GM18519 (cell line): ENCODE data around the gene INSIG2.

Experiments used
- ATAC-seq: cut with Tn5 transposase; IDR thresholded peaks from one replicate; pipeline ENCODE4 v1.9.1; 2021; ENCODE audit warnings: mild to moderate bottlenecking, moderate library complexity; ENCODE audit not compliant: unreplicated experiment, low FRiP score

The INSIG2 gene

GRCh38 chr2:118088051-118089024 lies at the start of gene INSIG2:
TSS of gene INSIG2 (plus strand) at chr2:118088471. CDS start at chr2:118096557, 8,086 bp downstream.
- ATAC-seq: peak; percentile 94

DNA sequence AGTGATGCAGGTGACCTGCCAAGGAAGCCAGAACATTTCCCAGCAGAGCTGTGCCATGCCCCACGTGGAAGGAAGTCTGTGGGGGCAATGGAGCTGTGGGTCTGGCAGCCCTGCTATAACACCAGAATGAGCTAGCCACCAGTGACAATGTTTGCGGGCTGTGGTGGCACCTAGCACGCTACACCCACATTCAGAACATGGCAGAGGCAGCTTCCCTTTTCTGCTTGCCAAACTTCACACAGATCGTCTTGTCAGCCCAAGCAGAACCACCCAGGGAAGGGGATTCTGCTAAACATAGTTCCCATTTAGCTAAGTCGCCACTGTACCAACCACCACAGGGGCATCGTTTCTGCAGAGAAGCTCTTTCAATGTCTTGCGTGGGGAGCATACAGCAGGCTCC lies 47.4 kb upstream of the INSIG2 start:
- ATAC-seq: no peak

- no peak for ATAC-seq
Observed at GRCh38 chr2:118044103-118044716, 44.1 kb upstream of the INSIG2 start.

- no peak for ATAC-seq
Observed at GRCh38 chr2:118044854-118045253, 43.4 kb upstream of the INSIG2 start.

DNA sequence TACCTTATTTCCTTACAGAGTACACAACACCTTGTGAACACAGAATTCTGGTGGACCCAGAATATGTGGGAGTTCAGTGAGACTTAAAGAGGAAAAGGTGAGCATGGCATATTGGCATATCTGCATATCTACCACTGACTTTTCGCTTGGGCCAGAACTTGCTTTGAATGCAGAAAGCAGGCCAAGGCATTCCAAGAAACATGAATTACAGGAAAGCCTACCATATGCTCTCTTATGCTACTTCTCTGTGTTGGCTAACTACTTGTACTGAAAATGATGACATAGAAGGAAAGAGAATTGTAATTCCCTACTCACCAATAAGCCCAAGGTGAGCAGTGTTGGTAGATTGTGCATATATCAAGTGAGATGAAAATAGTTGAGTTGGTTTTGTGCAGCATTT lies 43.0 kb upstream of the INSIG2 start:
- no peak for ATAC-seq

- ATAC-seq: peak; percentile 43
Observed at GRCh38 chr2:118046634-118047210, 41.5 kb upstream of the INSIG2 start.

GRCh38 chr2:118047380-118047826 lies 40.9 kb upstream of the INSIG2 start:
- no peak for ATAC-seq

- ATAC-seq: no peak
Observed at GRCh38 chr2:118048401-118048800, 39.9 kb upstream of the INSIG2 start.

GRCh38 chr2:118049140-118049815 lies 39.0 kb upstream of the INSIG2 start:
- peak; percentile 14 for ATAC-seq

DNA sequence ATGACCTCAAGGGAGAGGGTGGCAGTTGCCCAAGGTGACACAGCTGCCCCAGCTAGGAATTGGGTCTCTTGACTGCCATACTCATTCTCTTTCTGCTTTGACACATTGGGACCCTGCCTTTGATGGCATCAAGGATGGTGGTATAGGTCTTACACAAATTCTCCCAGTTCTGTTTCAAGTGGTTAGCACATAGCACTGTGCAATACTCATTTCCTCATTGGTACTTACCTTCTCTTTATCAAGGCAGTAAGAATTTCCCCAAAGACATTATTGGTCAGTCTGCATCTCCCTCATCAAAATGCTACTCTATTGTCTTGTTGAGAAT lies 38.5 kb upstream of the INSIG2 start:
- ATAC-seq: peak; percentile 36

DNA sequence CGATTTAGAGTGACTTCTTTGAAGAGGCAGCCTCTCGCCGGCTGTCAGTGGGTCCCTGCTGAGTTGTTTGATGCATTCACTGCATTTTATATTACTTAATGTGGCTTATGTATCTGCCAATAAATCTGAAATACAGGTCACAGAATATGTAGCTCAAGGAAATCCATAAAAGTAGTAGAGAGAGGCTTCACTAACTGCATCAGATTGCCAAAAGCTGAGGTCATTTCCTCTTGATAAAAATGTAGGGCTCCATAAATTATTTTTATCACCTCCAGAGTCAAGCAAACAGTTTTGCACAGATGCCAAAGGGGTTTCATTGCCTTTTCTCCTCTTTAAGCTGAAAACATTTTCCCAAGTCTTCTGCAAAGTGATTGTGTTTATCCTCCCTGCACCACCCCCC lies 37.9 kb upstream of the INSIG2 start:
- no peak for ATAC-seq

DNA sequence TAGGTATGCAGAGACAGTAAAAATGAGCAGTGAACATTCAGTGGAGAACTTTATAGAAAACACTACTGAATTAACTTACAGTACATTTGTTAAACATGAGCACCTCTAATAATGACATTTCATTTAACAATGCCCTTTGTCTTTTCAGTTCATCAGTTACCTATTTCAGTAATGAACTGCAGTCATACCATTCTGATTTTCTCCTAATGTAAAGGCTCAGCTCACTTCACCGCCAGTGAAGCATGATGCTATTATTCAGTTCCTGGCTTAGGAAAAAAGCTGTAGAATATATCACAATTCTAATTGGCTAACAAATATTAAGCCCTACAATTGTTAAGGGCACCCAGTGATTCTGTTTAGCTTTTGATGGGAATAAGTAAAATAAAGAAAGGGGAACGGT lies 37.3 kb upstream of the INSIG2 start:
- ATAC-seq: no peak

- ATAC-seq: no peak
Observed at GRCh38 chr2:118051826-118052358, 36.4 kb upstream of the INSIG2 start.

DNA sequence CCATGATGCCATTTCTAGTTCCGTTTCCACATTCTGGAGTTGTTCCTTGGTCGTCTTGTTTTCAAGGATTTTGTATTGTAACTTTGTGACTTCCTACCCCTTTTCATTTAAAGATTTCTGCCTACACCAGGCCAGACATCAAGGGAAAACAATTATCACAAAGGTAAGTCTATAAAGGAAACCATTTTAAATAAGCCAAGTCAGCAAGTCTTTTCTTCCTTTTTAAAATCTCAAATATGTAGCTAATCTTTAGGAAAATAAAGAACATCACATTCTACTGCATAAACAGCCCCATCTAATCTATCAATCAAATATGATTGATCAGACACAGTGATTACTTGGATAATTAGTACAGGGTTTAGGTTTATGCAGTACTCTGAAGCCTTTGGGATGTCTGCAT lies 35.8 kb upstream of the INSIG2 start:
- ATAC-seq: no peak

GRCh38 chr2:118053681-118054080 lies 34.6 kb upstream of the INSIG2 start:
- no peak for ATAC-seq

DNA sequence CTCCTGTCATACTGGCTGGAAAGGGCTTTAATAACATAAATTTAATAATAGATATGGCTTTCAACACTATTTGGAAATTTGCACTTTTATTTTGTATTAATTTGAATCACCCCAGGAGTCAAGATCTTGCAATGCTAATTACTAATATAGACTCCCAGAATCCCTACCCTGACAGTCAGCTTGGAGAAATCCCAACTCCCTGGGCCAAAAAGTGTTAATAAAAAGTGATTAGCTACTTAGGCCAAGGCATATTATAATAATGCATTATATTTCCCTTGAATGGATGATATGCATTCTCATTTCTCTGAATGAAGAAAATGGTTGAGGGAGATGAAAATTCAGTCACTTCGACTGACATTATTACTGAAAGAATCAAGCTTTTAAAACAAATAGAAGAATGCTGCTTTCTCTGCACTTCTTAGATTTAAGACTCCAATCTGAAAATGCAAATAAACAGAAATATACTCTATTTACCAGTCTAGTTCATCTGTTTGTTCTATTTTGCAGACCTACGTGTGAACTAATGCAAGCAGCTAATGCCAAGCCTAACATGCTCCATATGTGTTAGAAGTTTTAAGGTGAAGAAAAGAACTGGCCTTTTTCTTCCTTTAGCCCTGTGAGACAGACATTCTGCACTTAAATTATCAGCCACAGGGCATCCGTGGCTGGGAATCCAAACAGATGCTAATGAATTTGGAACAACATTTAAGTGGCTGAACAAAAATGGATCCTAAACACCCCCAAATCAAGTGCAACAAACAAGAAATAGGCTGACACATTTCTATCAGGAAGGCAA lies 33.9 kb upstream of the INSIG2 start:
- ATAC-seq: no peak

DNA sequence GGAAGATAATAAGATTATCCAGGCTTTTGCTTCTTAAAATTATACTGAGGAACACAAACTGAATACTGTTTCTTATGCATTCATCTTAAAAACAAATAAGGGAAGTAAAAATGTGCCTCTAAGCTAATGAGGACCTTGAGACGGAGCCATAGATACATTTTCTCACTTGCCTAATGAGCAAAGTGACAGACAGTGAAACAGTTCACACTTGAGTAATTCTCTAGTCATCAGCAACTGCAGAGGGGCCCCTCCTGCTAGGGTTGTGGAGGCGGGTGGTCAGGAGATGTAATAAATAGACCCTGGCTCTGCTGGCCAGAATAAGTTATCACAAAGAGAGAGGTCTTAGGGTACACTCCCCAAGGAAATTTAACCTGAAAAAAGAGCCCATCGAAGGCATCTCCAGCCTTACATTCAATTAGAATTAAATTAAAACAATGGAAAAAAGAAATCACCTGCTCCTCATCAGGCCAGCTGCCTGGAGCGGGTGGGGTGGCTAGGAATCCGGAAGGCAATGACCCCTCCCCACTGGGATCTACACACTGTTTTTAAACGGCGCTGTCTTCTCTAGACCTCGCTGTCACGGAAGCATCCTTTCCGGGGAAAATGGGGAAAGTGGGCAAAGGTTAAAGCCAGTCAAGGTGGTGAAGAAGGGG lies 32.6 kb upstream of the INSIG2 start:
- ATAC-seq: peak; percentile 83

DNA sequence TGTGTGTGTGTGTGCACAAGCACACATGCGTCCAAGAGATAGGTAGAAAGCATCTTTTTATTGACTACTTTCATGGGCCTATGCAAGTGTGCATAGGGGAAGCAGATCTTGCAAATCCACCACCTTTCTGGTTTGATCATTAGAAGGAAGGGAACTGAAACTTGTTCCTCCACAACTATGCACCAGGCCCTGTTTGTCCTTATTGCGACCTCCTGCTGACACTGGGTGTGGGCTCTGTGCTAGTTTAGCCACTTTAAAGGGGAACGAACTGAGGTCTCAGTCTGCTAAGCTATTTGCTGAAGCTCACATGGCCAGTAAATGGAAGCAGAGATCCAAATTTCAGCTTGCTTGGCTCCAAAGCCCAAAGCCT lies 32.1 kb upstream of the INSIG2 start:
- ATAC-seq: peak; percentile 73

DNA sequence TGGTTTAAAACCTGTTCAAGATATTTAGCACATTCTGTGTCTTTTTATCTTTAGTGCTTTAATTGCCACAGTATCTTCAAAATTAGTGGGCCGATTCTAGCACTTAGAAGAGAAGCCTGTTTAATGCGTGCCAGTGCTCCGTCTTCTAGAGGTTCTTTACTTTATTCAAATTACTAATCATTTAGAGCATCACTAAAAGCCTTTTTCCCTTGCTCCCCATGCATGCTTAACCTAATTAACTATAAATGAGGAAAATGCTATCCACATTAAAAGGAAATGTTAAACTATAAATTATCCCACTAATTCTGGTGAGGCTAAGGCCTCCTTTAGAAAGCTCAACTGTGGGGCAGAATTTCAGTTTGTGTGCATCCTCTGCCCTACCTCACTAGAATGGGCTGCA lies 31.5 kb upstream of the INSIG2 start:
- no peak for ATAC-seq
